Breast epithelium (tissue), 3 donors: ENCODE data around the gene WWC1.

ENCODE experiments used
- CTCF ChIP-seq, 3 donors: fragments of 450-650 bp; IDR thresholded peaks; one replicate each; pipeline ENCODE4 v1.5.1; 2016 to 2017; ENCODE audit warnings: antibody characterized with exemption in 3 of 3, mild to moderate bottlenecking in 3 of 3, moderate library complexity in 3 of 3
- POLR2A ChIP-seq: fragments of 450-650 bp; IDR thresholded peaks from one replicate; pipeline ENCODE4 v1.6.1; 2016; ENCODE audit warnings: antibody characterized with exemption, mild to moderate bottlenecking, moderate library complexity
- POLR2AphosphoS5 ChIP-seq, 3 donors: sonication (generic); formaldehyde crosslinking; IDR thresholded peaks; one replicate each; pipeline ENCODE4 v1.6.1; 2017; ENCODE audit warnings: antibody characterized with exemption in 3 of 3

DNA sequence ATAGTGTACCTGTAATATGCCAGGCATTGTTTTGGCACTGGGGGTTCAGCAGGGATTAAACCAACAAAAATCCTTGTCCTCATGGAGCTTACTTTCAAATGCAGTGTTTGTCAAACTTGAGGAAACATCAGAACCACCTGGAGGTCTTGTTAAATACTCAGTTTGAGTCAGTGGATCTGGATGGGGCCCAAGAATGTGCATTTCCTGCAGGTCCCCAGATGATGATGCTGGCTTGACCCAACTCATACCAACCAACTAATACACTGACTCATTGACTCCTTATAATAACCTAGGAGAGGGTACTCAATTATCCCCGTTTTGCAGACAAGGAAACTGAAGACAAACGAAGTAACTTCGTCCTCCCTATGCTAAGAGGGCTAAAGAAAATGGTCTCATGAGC lies 11.3 kb downstream of the WWC1 start:
- no peak for TF ChIP-seq CTCF (IDR thresholded peaks at IDR 0.05)
- no peak for TF ChIP-seq POLR2A
- TF ChIP-seq POLR2AphosphoS5 (IDR thresholded peaks at IDR 0.05) = no peak
